ENCODE measurements around the gene ITIH3. TPM values are rescaled to one million over a fixed set of nuclear protein-coding genes. Genes with fewer than 3 reads are reported as not detected.

ITIH3 gene
- total and polyA plus RNA-seq, 4 donors: 507 to 1,326 (median 909) TPM

GRCh38 chr3:52786330-52787215 is 8.0 kb upstream of the ITIH3 start:
- Histone ChIP-seq H3K9ac (ENCODE audit: low read depth in 1 of 2, low read length in 2 of 2) (no peak overlapping the region), H3K4me1 (ENCODE audit: control insufficient read depth in 4 of 4, insufficient read depth in 4 of 4, low read length in 3 of 4) (peaks cover 15 to 95% (median 79%) of the 10 kb centered on the region in 4 donors), H3K4me3 (ENCODE audit: low read depth in 1 of 3, low read length in 3 of 3) (no peak overlapping the region), H3K36me3 (ENCODE audit: control insufficient read depth in 4 of 4, insufficient read depth in 3 of 4, low read depth in 1 of 4, low read length in 3 of 4) (peaks cover 13 to 64% (median 43%) of the 10 kb centered on the region in 4 donors), H3K27me3 (ENCODE audit: control insufficient read depth in 4 of 4, insufficient read depth in 4 of 4, low read length in 3 of 4) (no peaks in the 10 kb centered on the region), H3K27ac (ENCODE audit: low read depth in 1 of 2, low read length in 2 of 2) (peak overlapping the region; percentile 36 to 59), H3K9me3 (ENCODE audit: control insufficient read depth in 4 of 4, low read length in 3 of 4) (no peaks in the 10 kb centered on the region)
- no peak for DNase-seq (ENCODE audit: low spot score)
- peak; percentile 12 to 67 for TF ChIP-seq HNF4A (conservative IDR thresholded peaks at IDR 0.05)
- TF ChIP-seq GABPA (IDR thresholded peaks at IDR 0.05 in 1 of 2, conservative IDR thresholded peaks at IDR 0.05 in 1 of 2): no peak
- peak; percentile 73 for TF ChIP-seq FOXA1 (IDR thresholded peaks at IDR 0.05)
- no peak for TF ChIP-seq RAD21 (IDR thresholded peaks at IDR 0.05)
- TF ChIP-seq CTCF (IDR thresholded peaks at IDR 0.05; ENCODE audit: low read depth, low read length, missing input control): no peak
- no peak for TF ChIP-seq NR2F2 (IDR thresholded peaks at IDR 0.05)
- TF ChIP-seq EGR1 (IDR thresholded peaks at IDR 0.05; ENCODE audit: low read depth in 2 of 2): no peak
- no peak for TF ChIP-seq YY1 (IDR thresholded peaks at IDR 0.05)
- no peak for TF ChIP-seq TAF1 (conservative IDR thresholded peaks at IDR 0.05)
- TF ChIP-seq ATF3 (IDR thresholded peaks at IDR 0.05): no peak
- peak; percentile 74 for TF ChIP-seq FOXA2 (IDR thresholded peaks at IDR 0.05)
- TF ChIP-seq RXRA (IDR thresholded peaks at IDR 0.05): peak; percentile 24 to 83
- peak; percentile 39 for TF ChIP-seq REST (IDR thresholded peaks at IDR 0.05)
- no peak for TF ChIP-seq SP1 (IDR thresholded peaks at IDR 0.05)
- no peak for TF ChIP-seq ZBTB33 (IDR thresholded peaks at IDR 0.05)
- peak; percentile 36 for TF ChIP-seq MAX (IDR thresholded peaks at IDR 0.05)
- no peak for TF ChIP-seq JUND (IDR thresholded peaks at IDR 0.05)
- no peak for TF ChIP-seq HNF4G (IDR thresholded peaks at IDR 0.05)
- 67% methylated on average over 19 of the region's 19 CpGs for whole genome bisulfite sequencing
